Measurements from ENCODE around the gene TMEM106C.
A peak's percentile ranks its signal among the peaks of the same experiment; 100 is the strongest.

Gene TMEM106C

GRCh38 chr12:47980197-47980596 is 16.8 kb downstream of the TMEM106C start:
- DNase-seq = no peak

DNA sequence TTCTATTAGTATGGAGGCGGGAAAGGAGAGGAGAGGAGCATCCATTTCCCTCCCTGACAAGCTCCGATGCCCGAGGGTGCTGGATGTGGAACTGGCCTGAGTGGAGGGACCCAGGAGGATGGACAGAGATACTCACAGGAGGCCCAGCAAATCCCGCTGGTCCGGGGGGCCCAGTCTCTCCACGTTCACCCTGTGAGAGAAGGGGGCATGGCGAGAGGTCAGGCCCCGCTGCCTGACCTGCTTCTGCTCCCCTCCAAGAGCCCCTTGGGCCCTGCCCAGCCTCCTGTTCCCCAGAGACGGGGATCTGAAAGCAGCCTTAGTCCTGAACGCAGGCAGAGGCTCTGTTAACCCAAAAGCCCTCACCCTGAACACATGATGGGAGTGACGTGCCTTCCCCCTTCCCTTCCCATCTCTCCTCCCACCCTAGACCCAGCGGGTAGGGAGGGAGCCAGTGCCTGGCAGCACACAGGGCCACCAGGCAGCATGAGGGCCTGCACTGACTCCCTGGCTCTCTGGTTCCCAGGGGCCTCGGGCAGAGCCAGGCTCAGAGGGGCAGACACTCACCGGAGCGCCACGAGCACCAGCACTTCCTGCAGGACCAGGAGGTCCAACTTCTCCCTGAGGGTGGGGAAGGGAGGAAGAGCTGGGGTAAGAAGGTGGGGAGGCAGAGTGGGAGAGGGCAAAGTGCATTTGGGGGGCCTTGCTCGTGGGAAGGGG is 17.5 kb downstream of the TMEM106C start:
- DNase-seq = no peak

DNA sequence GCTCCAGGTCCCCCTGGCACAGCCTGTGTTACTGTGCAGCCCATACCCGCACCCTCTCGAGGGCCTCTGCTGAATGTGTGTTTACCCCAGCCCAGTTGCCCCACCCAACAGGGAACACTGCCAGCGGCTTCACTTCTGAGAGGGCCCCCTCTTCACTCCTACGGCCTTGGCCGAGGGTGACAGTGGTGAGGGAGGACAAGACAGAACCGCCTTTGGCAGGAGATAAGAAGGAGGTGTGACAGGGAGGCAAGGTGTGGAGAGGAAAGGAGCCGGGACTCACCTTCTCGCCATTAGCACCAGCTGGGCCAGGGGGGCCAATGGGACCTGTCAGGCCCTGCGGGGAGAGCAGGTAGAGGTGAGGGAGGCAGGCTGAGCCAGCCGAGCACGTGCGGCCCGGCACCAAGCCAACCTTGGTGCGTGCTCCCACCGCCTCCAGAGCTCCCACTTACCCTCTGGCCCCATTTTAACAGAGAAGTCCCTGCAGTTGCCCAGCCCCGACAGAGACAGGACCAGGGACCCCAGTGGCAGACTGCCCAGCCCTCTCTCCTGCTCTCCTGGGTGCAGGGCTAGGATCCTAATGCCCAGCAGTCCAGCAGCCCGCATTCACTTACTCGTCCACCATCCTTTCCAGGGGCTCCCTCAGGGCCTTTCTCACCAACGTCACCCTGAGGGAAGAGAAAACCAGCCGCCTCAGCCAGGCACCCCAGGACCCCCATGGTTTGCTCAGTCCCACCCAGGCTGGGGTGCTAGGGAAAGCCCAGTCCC is 18.3 kb downstream of the TMEM106C start:
- no peak for DNase-seq

GRCh38 chr12:47982311-47982710 is 18.9 kb downstream of the TMEM106C start:
- no peak for DNase-seq

DNA sequence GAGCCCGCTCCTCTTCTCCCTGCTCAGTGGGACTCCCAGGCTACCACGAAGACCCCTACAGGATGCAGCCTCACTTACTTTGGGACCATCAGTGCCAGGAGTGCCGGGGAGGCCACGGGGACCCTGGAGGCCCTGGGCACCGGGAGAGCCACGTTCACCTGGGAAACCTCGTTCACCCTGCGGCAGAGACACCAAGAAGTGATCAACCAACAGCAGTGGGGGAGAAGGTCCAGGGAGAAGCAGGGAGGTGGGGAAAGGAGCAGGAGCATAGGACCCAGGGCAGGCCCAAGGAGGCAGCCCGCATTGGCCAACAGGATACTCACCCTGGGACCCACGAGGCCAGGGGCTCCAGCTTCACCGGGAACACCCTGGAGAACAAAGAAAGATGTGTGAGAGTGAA is 19.4 kb downstream of the TMEM106C start:
- DNase-seq = no peak

DNA sequence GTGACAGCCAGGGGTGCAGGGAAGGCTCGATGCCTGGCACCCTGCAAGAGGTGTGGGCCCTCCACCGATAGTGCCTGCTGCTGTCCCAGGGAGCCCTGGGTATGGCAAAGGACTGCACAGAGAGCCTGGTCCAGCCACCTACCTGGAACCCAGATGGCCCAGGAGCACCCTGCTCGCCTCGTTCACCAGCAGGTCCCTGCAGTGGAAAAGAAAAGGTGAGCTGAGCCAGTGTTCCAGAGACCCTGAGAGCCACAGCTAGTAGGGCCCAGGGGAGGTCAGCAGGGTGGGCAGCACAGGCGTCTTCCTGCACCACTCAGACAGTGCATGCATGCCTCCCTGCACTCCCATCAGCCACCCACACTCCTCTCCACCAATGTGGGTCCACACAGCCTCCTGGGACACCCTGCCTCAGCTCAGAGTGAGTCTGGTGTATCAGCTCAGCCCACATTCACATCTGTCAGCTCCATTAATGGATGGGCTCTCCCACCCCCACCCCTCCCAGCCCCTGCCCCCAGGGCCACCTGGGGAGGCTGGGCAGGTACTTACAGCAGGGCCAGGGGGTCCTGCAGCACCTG is 20.2 kb downstream of the TMEM106C start:
- DNase-seq = no peak

DNA sequence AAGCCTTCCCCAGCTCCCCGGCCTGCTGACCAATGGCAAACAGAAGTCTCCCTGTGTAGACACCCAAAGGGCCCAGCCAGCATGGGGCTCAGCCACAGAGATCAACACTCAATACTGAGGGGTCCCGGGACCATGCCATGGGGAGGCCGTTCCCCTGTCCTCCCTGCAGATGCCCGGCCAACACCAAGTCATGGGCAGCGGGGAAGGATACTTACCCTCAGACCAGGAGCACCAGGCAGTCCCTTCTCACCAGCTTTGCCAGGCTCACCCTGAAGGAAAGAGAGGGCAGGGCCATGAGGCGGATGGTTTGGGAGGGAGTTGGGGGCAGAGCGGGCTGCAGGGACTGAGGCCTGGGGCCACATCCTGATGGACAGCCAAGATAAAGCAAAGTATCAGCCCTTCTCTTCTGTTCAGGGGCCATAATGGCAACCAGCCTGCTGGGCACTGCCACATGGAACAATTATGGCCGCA is 21.0 kb downstream of the TMEM106C start:
- no peak for DNase-seq

DNA sequence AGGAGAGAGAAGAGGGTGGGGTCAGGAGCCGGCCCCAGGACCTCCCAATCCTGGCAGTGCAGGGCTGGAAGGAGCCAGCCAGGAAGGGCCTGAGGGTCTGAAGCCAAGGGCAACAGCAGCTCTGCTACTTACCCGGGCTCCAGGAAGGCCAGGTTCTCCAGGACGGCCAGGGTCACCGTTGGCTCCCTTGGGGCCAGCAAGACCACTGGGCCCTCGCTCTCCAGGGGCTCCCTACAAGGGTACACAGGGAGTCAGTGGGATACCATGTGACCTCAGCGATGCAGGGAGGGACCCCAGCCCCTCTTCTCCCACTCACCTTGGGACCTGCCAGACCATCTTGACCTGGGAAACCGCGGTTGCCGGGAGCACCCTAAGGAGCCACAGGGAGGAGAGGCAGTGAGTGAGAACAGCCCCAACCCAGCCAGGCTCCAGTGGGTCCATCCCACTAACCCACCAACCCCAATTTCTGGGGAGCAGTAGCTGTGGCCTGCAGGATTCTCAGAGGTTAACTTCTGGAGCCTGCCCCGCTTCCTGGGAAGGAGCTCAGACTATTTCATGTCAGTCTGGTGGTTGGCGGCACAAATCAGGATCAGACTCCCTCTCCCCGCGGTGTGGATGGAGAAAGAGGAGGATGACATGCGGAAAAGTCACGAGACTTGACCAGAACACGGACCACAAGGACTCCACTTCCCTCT is 22.3 kb downstream of the TMEM106C start:
- DNase-seq = no peak

- DNase-seq = no peak
These were observed 22.9 kb downstream of the TMEM106C start for GRCh38 chr12:47986291-47986660.

GRCh38 chr12:47986832-47987231 is 23.4 kb downstream of the TMEM106C start:
- no peak for DNase-seq

DNA sequence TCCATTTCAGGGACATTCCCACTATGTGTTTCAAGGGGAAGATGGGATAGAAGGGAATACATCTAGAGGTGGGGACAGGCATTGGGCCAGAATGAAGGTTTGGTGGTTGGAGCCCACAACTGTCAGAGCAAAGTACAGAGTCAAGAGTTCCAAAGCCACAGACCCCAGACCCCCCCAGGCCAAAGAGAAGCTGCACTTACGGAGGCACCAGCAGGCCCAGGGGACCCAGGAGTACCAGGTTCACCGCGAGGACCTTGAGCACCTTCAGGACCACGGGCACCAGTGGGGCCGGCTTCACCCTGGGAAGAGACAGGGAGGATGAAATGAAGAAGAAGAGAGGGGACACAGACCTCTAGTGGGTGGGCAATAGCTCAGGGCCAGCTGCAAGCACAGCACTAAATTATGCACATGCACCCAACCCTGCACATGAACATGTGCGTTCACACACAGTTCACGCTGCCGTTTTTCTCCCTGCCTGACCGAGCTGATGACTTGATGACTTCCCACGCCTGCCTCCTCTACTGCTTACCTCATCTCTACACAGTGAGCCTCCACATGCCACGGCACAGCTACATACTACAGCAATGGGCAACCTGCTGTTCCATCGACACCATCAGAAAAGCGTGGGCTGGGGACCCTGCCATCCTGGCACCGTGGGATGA is 24.1 kb downstream of the TMEM106C start:
- no peak for DNase-seq

- no peak for DNase-seq
These were observed 25.0 kb downstream of the TMEM106C start for GRCh38 chr12:47988073-47989022.

DNA sequence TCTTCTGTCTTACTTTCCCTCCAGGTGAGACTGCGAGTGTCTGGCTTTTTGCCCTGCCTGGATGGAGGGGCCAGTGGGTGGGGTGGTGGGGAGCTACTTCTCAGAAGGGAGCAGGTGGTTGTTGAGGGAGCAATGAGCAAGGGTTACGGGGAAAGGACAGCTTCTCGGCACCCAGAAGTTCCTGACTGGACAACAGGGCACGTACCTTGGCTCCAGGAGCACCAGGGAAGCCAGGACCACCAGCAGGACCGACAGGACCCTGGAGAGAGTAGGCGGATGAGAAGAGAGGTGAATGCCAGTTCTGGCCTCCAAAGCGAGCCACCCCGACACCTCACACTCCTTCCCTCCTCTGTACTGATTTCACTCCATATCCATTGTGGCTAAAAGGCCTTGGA is 25.6 kb downstream of the TMEM106C start:
- DNase-seq = no peak

- DNase-seq = no peak
These were observed 26.3 kb downstream of the TMEM106C start for GRCh38 chr12:47989666-47990065.

- DNase-seq = peak; percentile 36
These were observed 27.1 kb downstream of the TMEM106C start for GRCh38 chr12:47990351-47991105.

- DNase-seq = no peak
These were observed 28.0 kb downstream of the TMEM106C start for GRCh38 chr12:47991106-47992061.

DNA sequence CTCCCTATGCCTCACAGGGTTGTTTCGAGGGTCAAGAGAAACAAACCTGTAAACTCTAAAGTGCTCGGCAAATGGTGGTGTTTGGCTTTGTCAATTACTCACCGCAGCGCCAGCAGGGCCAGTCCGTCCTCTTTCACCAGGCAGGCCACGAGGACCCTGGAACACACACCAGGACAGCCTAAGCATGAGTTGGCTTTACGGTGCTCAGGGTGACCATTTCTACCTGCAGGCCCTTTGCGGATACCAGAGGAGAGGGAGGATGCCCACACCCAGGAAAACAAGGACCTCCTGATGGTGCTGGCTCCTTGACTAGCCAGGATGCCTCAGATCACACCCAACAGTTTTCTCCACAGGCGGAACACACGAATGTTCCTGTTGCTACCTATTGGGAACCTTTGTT is 29.4 kb downstream of the TMEM106C start:
- DNase-seq = no peak

- DNase-seq = no peak
These were observed 30.1 kb downstream of the TMEM106C start for GRCh38 chr12:47993491-47993890.

DNA sequence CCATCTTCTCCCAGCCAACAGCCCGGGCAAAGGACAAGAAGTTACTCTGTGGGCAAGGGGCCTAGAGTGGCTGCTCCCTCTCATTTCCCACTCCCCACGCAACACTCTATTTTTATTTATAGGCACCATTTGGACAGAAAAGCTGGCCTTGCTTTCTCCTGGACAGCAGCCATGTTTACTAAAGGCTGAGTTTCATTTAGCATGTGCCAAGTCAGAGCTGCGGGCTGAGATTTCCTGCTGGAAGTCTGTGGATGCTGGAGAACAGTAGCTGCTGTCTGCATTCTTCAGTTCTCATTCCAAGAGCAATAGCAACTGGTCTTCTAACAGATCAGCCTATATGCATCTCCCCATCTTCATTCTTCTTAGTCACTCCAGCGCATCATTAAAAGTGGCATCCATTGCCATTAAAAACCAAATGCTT is 32.6 kb downstream of the TMEM106C start:
- no peak for DNase-seq

GRCh38 chr12:47997321-47997720 is 33.9 kb downstream of the TMEM106C start:
- DNase-seq = no peak

Data from activated gamma-delta T cell treated with Interleukin-2 at 50 U/mL for 16 hours (primary cell).